IPS-15b (cell line): ENCODE results near the gene PSMD13.

Experiments used
- H3K27me3 ChIP-seq: one replicate; pipeline ENCODE4 v1.6.1; 2013; ENCODE audit warnings: low read length; ENCODE audit not compliant: control insufficient read depth, insufficient read depth
- H3K36me3 ChIP-seq: one replicate; pipeline ENCODE4 v1.6.1; 2013; ENCODE audit warnings: low read length; ENCODE audit not compliant: control insufficient read depth, insufficient read depth
- H3K4me1 ChIP-seq: one replicate; pipeline ENCODE4 v1.6.1; 2013; ENCODE audit warnings: mild to moderate bottlenecking, low read length; ENCODE audit not compliant: control insufficient read depth, insufficient read depth
- H3K4me3 ChIP-seq: one replicate; pipeline ENCODE4 v1.5.1; 2013; ENCODE audit warnings: low read depth, low read length
- H3K9ac ChIP-seq: one replicate; pipeline ENCODE4 v1.6.1; 2013; ENCODE audit warnings: low read depth, mild to moderate bottlenecking, low read length
- H3K9me3 ChIP-seq: one replicate; pipeline ENCODE4 v1.6.1; 2013; ENCODE audit warnings: mild to moderate bottlenecking, low read length; ENCODE audit not compliant: control insufficient read depth, insufficient read depth

The PSMD13 gene

GRCh38 chr11:289712-290620 lies 53.2 kb downstream of the PSMD13 start:
- Histone ChIP-seq H3K9me3 (no peaks in the 10 kb centered on the region), H3K36me3 (peaks cover 41% of the 10 kb centered on the region), H3K27me3 (peaks cover 16% of the 10 kb centered on the region), H3K9ac (no peak overlapping the region), H3K4me1 (peaks cover 5% of the 10 kb centered on the region), H3K4me3 (peak overlapping the region; percentile 32)

GRCh38 chr11:290621-291231 lies 54.0 kb downstream of the PSMD13 start:
- peaks cover 48% of the 10 kb centered on the region for H3K36me3 ChIP-seq
- no peaks in the 10 kb centered on the region for H3K9me3 ChIP-seq
- peak overlapping the region; percentile 73 for H3K9ac ChIP-seq
- H3K4me1 ChIP-seq, result peaks cover 5% of the 10 kb centered on the region
- H3K27me3 ChIP-seq, result peaks cover 16% of the 10 kb centered on the region
- H3K4me3 ChIP-seq, result no peak overlapping the region

GRCh38 chr11:291281-292210 lies 54.8 kb downstream of the PSMD13 start:
- no peak overlapping the region for H3K4me3 ChIP-seq
- H3K27me3 ChIP-seq, result peaks cover 16% of the 10 kb centered on the region
- H3K4me1 ChIP-seq, result peaks cover 5% of the 10 kb centered on the region
- peaks cover 52% of the 10 kb centered on the region for H3K36me3 ChIP-seq
- H3K9ac ChIP-seq, result peak overlapping the region; percentile 73
- H3K9me3 ChIP-seq, result no peaks in the 10 kb centered on the region

GRCh38 chr11:292211-293121 lies 55.7 kb downstream of the PSMD13 start:
- Histone ChIP-seq H3K9me3 (no peaks in the 10 kb centered on the region), H3K36me3 (peaks cover 52% of the 10 kb centered on the region), H3K4me3 (no peak overlapping the region), H3K9ac (no peak overlapping the region), H3K27me3 (peaks cover 11% of the 10 kb centered on the region), H3K4me1 (peaks cover 5% of the 10 kb centered on the region)

- Histone ChIP-seq H3K36me3 (peaks cover 52% of the 10 kb centered on the region), H3K9ac (no peak overlapping the region), H3K4me3 (no peak overlapping the region), H3K4me1 (peaks cover 5% of the 10 kb centered on the region), H3K27me3 (peaks cover 2% of the 10 kb centered on the region), H3K9me3 (no peaks in the 10 kb centered on the region)
Measured at GRCh38 chr11:293271-293851, 56.6 kb downstream of the PSMD13 start.

- H3K9ac ChIP-seq, result no peak overlapping the region
- H3K4me1 ChIP-seq, result peaks cover 5% of the 10 kb centered on the region
- H3K4me3 ChIP-seq, result no peak overlapping the region
- peaks cover 52% of the 10 kb centered on the region for H3K36me3 ChIP-seq
- no peaks in the 10 kb centered on the region for H3K27me3 ChIP-seq
- H3K9me3 ChIP-seq, result no peaks in the 10 kb centered on the region
Measured at GRCh38 chr11:293852-294661, 57.3 kb downstream of the PSMD13 start.

GRCh38 chr11:294780-295179 lies 58.0 kb downstream of the PSMD13 start:
- peaks cover 5% of the 10 kb centered on the region for H3K4me1 ChIP-seq
- H3K36me3 ChIP-seq, result peaks cover 52% of the 10 kb centered on the region
- H3K9me3 ChIP-seq, result no peaks in the 10 kb centered on the region

GRCh38 chr11:295351-296170 lies 58.8 kb downstream of the PSMD13 start:
- H3K27me3 ChIP-seq, result no peaks in the 10 kb centered on the region
- peaks cover 11% of the 10 kb centered on the region for H3K4me1 ChIP-seq
- H3K4me3 ChIP-seq, result no peak overlapping the region
- H3K9me3 ChIP-seq, result no peaks in the 10 kb centered on the region
- H3K9ac ChIP-seq, result no peak overlapping the region
- H3K36me3 ChIP-seq, result peaks cover 50% of the 10 kb centered on the region

More at GRCh38 chr11:294780-295179, 58.0 kb downstream of the PSMD13 start:
- H3K27me3 ChIP-seq, result no peaks in the 10 kb centered on the region
- H3K4me3 ChIP-seq, result no peak overlapping the region
- no peak overlapping the region for H3K9ac ChIP-seq

- peaks cover 11% of the 10 kb centered on the region for H3K4me1 ChIP-seq
- H3K36me3 ChIP-seq, result peaks cover 41% of the 10 kb centered on the region
- H3K27me3 ChIP-seq, result no peaks in the 10 kb centered on the region
- H3K4me3 ChIP-seq, result no peak overlapping the region
- H3K9ac ChIP-seq, result no peak overlapping the region
- no peaks in the 10 kb centered on the region for H3K9me3 ChIP-seq
Measured at GRCh38 chr11:296171-297050, 59.6 kb downstream of the PSMD13 start.
